Activated naive CD8-positive, alpha-beta T cell treated with anti-CD3 and anti-CD28 coated beads for 36 hours (primary cell): ENCODE results near the gene GABRA6. TPM values are rescaled to one million over a fixed set of nuclear protein-coding genes. Genes with fewer than 3 reads are reported as not detected.

Experiments
- DNase-seq: peaks from one replicate; pipeline ENCODE4 v3.0.0; 2021
- H3K27ac Mint-ChIP-seq: one replicate; pipeline ENCODE4 v1.8.0; 2022; ENCODE audit warnings: mild to moderate bottlenecking, moderate library complexity, mixed read lengths
- H3K27me3 Mint-ChIP-seq: one replicate; pipeline ENCODE4 v1.8.0; 2022; ENCODE audit warnings: mild to moderate bottlenecking, mixed read lengths
- H3K36me3 Mint-ChIP-seq: one replicate; pipeline ENCODE4 v1.8.0; 2021; ENCODE audit warnings: mild to moderate bottlenecking, mixed read lengths
- H3K4me1 Mint-ChIP-seq: one replicate; pipeline ENCODE4 v1.8.0; 2021; ENCODE audit warnings: mixed read lengths
- H3K4me3 Mint-ChIP-seq: one replicate; pipeline ENCODE4 v1.8.0; 2022; ENCODE audit warnings: mild to moderate bottlenecking, moderate library complexity, mixed read lengths
- H3K9me3 Mint-ChIP-seq: one replicate; pipeline ENCODE4 v1.8.0; 2022; ENCODE audit warnings: mixed read lengths
- total RNA-seq, 2 experiments: library from RNA; stranded (reverse); gene quantifications; one replicate each; pipeline ENCODE4 v1.2.3, GENCODE V29; 2021

Gene GABRA6
- total RNA-seq, 2 experiments from 2014 or later: not detected

DNA sequence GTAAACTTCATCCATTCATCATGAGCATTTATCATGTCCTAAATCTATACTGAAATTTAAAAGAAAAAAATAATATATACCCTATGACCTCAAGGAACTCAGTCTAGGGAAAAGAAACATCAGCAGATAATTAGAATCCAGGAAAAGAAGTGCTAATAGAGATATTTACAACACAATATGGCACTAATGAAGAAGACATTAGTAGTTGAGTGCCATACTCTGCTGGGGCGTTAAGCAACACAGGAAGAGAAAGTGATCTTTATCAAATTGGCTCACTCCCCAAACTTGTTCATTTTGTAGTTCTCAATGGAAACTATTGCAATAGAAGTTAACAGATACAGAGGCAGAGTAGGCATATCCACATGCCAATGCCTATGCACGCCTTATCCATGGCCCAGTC lies 27.5 kb downstream of the GABRA6 start:
- Mint-ChIP-seq H3K9me3 (no peaks in the 10 kb centered on the region), H3K36me3 (no peaks in the 10 kb centered on the region), H3K27ac (no peak overlapping the region), H3K27me3 (no peaks in the 10 kb centered on the region), H3K4me1 (no peaks in the 10 kb centered on the region), H3K4me3 (no peak overlapping the region)
- no peak for DNase-seq

DNA sequence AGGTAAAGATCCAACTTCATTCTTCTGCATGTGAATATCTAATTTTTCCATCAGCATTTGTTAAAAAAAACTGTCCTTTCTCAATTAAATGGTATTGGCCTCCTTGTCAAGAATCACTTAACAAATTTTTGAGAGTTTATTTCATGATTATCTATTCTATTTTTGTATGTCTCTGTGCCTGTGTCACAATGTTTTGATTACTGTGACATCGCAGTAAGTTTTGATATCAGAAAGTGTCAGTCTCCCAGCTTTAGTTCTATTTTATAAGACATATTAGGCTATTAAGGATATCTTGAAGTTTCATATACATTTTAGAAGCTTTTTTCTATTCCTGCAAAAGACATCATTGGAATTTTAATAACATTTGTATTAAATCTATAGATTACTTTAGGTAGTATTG lies 33.6 kb downstream of the GABRA6 start:
- no peaks in the 10 kb centered on the region for H3K4me1 Mint-ChIP-seq
- H3K27ac Mint-ChIP-seq: no peak overlapping the region
- no peaks in the 10 kb centered on the region for H3K27me3 Mint-ChIP-seq
- no peak overlapping the region for H3K4me3 Mint-ChIP-seq
- no peaks in the 10 kb centered on the region for H3K36me3 Mint-ChIP-seq
- no peak for DNase-seq
- H3K9me3 Mint-ChIP-seq: no peaks in the 10 kb centered on the region

DNA sequence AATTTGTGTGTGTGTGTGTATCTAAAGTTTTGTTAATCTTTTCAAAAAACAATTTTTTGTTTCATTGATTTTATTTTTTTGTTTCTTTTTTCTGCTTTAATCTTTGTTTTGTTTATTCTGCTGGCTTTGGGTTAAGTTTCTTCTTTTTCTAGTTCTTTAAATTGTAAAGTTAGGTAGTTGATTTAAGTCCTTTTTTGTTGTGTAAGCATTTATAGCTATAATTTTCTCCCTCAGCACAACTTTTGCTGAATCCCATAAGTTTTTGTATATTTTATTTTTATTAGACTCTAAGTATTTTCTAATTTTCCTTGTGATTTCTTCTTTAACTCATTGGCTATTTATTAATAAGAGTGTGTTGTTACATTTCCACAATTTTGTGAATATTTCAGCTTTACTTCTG lies 34.9 kb downstream of the GABRA6 start:
- Mint-ChIP-seq H3K4me1 (no peaks in the 10 kb centered on the region), H3K4me3 (no peak overlapping the region), H3K36me3 (no peaks in the 10 kb centered on the region), H3K27ac (no peak overlapping the region), H3K27me3 (no peaks in the 10 kb centered on the region), H3K9me3 (no peaks in the 10 kb centered on the region)
- no peak for DNase-seq

DNA sequence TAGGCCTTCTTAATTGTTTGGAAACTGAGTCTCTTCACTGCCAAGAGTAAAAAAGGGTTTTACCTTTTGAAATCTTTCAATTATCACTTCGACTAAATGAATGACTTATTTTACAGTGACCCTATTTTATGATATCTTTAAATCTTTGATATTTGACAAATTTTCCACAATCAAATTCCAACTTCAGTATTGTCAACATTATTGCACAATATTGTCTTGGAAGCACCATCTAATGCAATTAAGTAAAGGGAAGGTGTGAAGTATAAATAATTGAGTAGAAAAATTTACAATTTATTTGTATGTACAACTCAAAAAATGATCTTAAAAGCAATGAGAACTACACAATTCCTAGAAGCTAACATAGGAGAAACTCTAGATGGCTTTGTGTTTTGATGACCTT lies 49.2 kb downstream of the GABRA6 start:
- no peak for DNase-seq

DNA sequence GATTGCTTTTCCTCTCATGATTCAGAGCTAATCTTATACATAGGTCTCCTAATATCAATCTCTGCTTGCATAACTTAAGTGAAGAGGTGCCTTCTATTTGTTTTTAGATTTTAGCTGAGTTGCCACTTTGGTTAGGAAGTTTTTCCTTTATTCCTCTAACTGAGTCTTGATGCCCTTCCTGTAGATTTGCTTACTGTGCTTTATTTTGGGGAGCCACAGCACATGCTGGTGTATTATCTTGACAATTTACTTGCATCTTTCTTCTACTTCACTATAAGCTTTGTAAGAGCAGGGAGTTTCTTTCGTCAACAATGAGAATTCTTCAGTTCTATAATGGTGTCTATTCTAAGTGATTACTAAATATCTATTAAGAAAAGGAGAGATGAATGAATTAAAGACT lies 54.9 kb downstream of the GABRA6 start:
- no peak for DNase-seq
- H3K27ac Mint-ChIP-seq: no peak overlapping the region
- no peaks in the 10 kb centered on the region for H3K27me3 Mint-ChIP-seq

More for the DNA sequence above, 49.2 kb downstream of the GABRA6 start:
- H3K27me3 Mint-ChIP-seq: no peaks in the 10 kb centered on the region
- H3K4me1 Mint-ChIP-seq: no peaks in the 10 kb centered on the region
- H3K36me3 Mint-ChIP-seq: no peaks in the 10 kb centered on the region
- H3K9me3 Mint-ChIP-seq: peaks cover 4% of the 10 kb centered on the region
- H3K4me3 Mint-ChIP-seq: no peak overlapping the region
- H3K27ac Mint-ChIP-seq: no peak overlapping the region

DNA sequence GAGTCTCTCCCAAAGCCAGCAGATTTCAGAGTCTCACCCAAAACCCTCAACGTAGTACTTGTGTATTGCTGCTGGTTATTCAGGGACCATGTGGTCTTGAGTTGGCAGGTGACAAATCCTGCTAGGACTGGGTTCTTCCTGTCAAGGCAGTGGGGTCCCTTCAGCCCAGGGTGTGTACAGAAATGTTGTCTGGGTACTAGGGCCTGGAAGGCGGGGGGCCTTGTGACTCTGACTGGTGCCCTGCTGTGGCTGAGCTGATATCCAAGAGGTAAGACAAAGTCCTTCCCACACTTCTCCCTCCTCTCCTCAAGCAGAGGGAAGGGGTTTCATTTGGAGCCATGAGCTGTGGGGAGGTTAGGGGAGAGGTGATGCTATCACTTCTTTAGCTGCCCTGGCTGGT lies 58.8 kb downstream of the GABRA6 start:
- no peaks in the 10 kb centered on the region for H3K4me1 Mint-ChIP-seq
- no peak for DNase-seq
- H3K36me3 Mint-ChIP-seq: no peaks in the 10 kb centered on the region
- no peak overlapping the region for H3K27ac Mint-ChIP-seq
- H3K9me3 Mint-ChIP-seq: peaks cover 19% of the 10 kb centered on the region
- no peaks in the 10 kb centered on the region for H3K27me3 Mint-ChIP-seq
- H3K4me3 Mint-ChIP-seq: no peak overlapping the region

More for the DNA sequence above, 54.9 kb downstream of the GABRA6 start:
- Mint-ChIP-seq H3K36me3 (no peaks in the 10 kb centered on the region), H3K4me1 (no peaks in the 10 kb centered on the region), H3K4me3 (no peak overlapping the region), H3K9me3 (peaks cover 14% of the 10 kb centered on the region)

DNA sequence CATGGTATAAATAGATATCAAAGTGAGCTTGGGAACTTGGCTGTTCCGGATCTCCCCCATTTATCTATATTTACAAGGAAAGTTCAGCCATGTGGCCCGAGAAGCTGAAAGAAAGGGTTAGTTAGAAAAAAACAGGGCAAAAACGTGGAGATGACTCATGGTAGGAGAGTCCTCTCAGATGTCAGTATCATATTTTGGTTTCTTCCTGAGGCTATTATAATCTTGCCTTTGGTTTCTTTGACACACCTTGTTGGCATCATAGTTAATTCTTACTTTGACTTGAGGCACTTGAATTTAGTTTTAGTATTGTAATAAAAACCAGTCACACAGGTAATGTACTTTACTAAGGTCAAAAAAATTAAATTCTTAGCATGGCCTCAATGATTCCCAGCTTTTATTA lies 59.9 kb downstream of the GABRA6 start:
- H3K4me1 Mint-ChIP-seq: no peaks in the 10 kb centered on the region
- no peaks in the 10 kb centered on the region for H3K36me3 Mint-ChIP-seq
- H3K27ac Mint-ChIP-seq: no peak overlapping the region
- no peaks in the 10 kb centered on the region for H3K27me3 Mint-ChIP-seq
- no peak for DNase-seq
- H3K9me3 Mint-ChIP-seq: peaks cover 14% of the 10 kb centered on the region
- no peak overlapping the region for H3K4me3 Mint-ChIP-seq

DNA sequence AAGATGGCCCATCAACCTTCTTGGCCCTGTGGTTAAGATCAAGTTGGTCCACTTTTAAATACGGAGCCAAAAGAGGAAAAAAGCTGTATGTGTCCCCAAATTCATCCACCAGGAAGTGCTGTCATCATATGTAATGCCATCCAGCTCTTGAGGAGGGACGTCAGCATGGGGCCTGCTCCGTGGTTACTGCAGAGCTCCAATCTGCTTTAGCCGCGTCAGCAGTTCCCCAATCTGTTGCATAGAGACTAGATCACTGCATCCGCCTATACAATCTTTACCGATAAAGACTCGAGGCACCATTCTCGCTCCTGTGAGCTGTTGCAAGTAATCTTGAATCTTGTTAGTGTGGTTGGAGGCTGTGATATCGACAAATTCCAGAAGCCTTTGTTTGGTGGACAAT lies 65.7 kb downstream of the GABRA6 start:
- peaks cover 10% of the 10 kb centered on the region for H3K9me3 Mint-ChIP-seq
- H3K4me3 Mint-ChIP-seq: no peak overlapping the region
- H3K36me3 Mint-ChIP-seq: no peaks in the 10 kb centered on the region
- H3K27ac Mint-ChIP-seq: no peak overlapping the region
- H3K27me3 Mint-ChIP-seq: no peaks in the 10 kb centered on the region
- H3K4me1 Mint-ChIP-seq: no peaks in the 10 kb centered on the region
- no peak for DNase-seq

Other genes with a start within 250 kb of the GABRA6 start
- gene GABRB2, start 139.0 kb upstream of the GABRA6 start, total RNA-seq: not detected
- gene GABRA1, start 162.4 kb downstream of the GABRA6 start, total RNA-seq: not detected